ENCODE data around the gene PLEKHA1.

The PLEKHA1 gene

DNA sequence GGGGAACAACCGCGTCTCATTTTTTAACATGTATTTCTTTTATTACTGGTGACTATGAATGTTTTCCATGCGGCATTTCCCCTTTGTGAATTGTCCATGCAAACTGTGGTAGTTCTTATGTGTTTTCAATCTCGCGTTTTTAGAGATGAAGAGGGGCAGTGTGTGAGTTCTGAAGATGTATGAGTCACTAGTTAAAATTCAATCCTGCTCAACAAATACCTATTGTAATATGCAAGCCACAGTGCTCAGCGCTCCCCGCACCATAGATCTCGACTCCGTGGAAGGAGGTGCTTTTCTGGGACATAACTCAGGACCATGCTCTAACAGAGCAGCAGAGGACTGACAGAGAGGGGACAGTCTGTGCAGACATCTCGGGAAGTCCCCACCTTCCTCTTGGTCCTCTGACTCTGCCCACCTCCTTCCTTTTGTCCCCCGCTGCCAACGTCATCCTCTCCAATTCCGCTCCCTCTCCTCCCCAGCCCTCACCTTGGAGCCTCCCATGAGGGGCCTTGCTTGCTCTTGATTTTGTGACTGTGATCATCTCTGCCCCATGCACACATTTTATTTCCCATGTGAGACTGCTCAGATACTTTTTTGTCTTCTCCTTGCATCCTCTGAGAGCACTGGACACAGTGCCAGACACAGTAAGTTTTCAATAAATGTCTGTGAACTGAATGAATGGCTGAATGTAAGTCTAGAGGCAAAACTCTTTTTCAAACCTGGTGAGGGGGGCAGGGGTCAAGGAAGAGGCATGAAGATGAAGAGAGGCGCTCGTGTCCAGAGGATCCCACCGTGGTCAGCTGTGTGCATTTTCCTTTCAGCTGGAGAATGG, 42.7 kb upstream of the PLEKHA1 start:
- Histone ChIP-seq H3K9me3 (ENCODE audit: severe bottlenecking) (no peaks in the 10 kb centered on the region), H3K4me3 (ENCODE audit: severe bottlenecking) (no peak overlapping the region), H3K36me3 (ENCODE audit: low read depth) (no peaks in the 10 kb centered on the region), H3K4me1 (ENCODE audit: insufficient read depth, poor library complexity, severe bottlenecking) (no peaks in the 10 kb centered on the region), H3K27me3 (ENCODE audit: insufficient read depth, poor library complexity, severe bottlenecking) (no peaks in the 10 kb centered on the region), H3K27ac (ENCODE audit: poor library complexity, severe bottlenecking) (no peak overlapping the region)
- ATAC-seq (ENCODE audit: low read depth) = no peak
- no peak for TF ChIP-seq CTCF (IDR thresholded peaks at IDR 0.05; ENCODE audit: poor library complexity, severe bottlenecking)
- DNase-seq (ENCODE audit: low spot score) = no peak

DNA sequence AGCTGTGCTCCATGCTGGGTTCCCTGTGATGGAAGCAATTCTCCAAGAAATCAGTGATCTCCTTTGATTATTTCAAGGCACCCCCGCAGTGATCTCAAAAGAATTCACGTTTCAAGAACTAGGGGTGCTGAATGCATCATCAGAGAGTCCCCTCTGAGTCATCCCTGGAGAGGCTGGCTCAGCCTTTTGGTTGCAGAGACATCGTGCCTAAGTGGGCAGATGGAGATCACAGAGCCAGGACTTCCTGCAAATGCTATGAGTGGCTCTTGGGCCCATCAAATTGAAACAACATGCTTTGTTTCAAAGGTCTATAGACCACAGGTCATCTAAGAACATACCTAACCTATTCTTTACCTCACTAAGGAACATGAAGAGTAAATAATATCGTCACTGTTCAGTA, 41.5 kb upstream of the PLEKHA1 start:
- H3K4me3 ChIP-seq (ENCODE audit: severe bottlenecking) = no peak overlapping the region
- ATAC-seq (ENCODE audit: low read depth) = no peak
- no peak overlapping the region for H3K27ac ChIP-seq (ENCODE audit: poor library complexity, severe bottlenecking)

GRCh38 chr10:122336332-122336731, 38.2 kb upstream of the PLEKHA1 start:
- no peak for TF ChIP-seq CTCF (IDR thresholded peaks at IDR 0.05; ENCODE audit: poor library complexity, severe bottlenecking)
- H3K27me3 ChIP-seq (ENCODE audit: insufficient read depth, poor library complexity, severe bottlenecking) = no peaks in the 10 kb centered on the region
- DNase-seq (ENCODE audit: low spot score) (no peak), ATAC-seq (ENCODE audit: low read depth) (no peak)
- H3K4me1 ChIP-seq (ENCODE audit: insufficient read depth, poor library complexity, severe bottlenecking) = no peaks in the 10 kb centered on the region
- H3K27ac ChIP-seq (ENCODE audit: poor library complexity, severe bottlenecking) = no peak overlapping the region
- no peak overlapping the region for H3K4me3 ChIP-seq (ENCODE audit: severe bottlenecking)
- no peaks in the 10 kb centered on the region for H3K9me3 ChIP-seq (ENCODE audit: severe bottlenecking)
- no peaks in the 10 kb centered on the region for H3K36me3 ChIP-seq (ENCODE audit: low read depth)

More for the DNA sequence above, 41.5 kb upstream of the PLEKHA1 start:
- TF ChIP-seq CTCF (IDR thresholded peaks at IDR 0.05; ENCODE audit: poor library complexity, severe bottlenecking) = no peak
- Histone ChIP-seq H3K9me3 (ENCODE audit: severe bottlenecking) (no peaks in the 10 kb centered on the region), H3K4me1 (ENCODE audit: insufficient read depth, poor library complexity, severe bottlenecking) (no peaks in the 10 kb centered on the region), H3K36me3 (ENCODE audit: low read depth) (no peaks in the 10 kb centered on the region), H3K27me3 (ENCODE audit: insufficient read depth, poor library complexity, severe bottlenecking) (no peaks in the 10 kb centered on the region)
- DNase-seq (ENCODE audit: low spot score) = no peak

- Histone ChIP-seq H3K9me3 (ENCODE audit: severe bottlenecking) (no peaks in the 10 kb centered on the region), H3K27ac (ENCODE audit: poor library complexity, severe bottlenecking) (no peak overlapping the region), H3K4me3 (ENCODE audit: severe bottlenecking) (no peak overlapping the region), H3K36me3 (ENCODE audit: low read depth) (no peaks in the 10 kb centered on the region), H3K4me1 (ENCODE audit: insufficient read depth, poor library complexity, severe bottlenecking) (no peaks in the 10 kb centered on the region), H3K27me3 (ENCODE audit: insufficient read depth, poor library complexity, severe bottlenecking) (no peaks in the 10 kb centered on the region)
- DNase-seq (ENCODE audit: low spot score) = no peak
- no peak for TF ChIP-seq CTCF (IDR thresholded peaks at IDR 0.05; ENCODE audit: poor library complexity, severe bottlenecking)
- no peak for ATAC-seq (ENCODE audit: low read depth)
Measured at GRCh38 chr10:122336961-122337360, 37.5 kb upstream of the PLEKHA1 start.

Measured in RWPE2 (cell line).